H9 (cell line): ENCODE data around the gene RALGAPA2. TPM values are rescaled to one million over a fixed set of nuclear protein-coding genes. Genes with fewer than 3 reads are reported as not detected.
A peak's percentile ranks its signal among the peaks of the same experiment; 100 is the strongest.

Experiments
- DNase-seq: peaks from one replicate; pipeline ENCODE4 v3.0.0-alpha.2; 2017
- H2AFZ ChIP-seq: one replicate; pipeline ENCODE4 v1.6.1; 2013; ENCODE audit warnings: mild to moderate bottlenecking, low read length, control low read depth, moderate library complexity
- H2AK5ac ChIP-seq: 2 replicates; pipeline ENCODE4 v1.6.1; 2013; ENCODE audit warnings: low read length, control low read depth, mixed read lengths; ENCODE audit not compliant: insufficient read length
- H2BK120ac ChIP-seq: one replicate; pipeline ENCODE4 v1.6.1; 2013; ENCODE audit warnings: low read depth, mild to moderate bottlenecking, low read length, control low read depth, inconsistent platforms; ENCODE audit not compliant: poor library complexity, severe bottlenecking
- H2BK12ac ChIP-seq: 2 replicates; pipeline ENCODE4 v1.6.1; 2013; ENCODE audit warnings: low read length, control low read depth, mixed read lengths, low read depth; ENCODE audit not compliant: insufficient read length
- H2BK15ac ChIP-seq: 2 replicates; pipeline ENCODE4 v1.6.1; 2013; ENCODE audit warnings: low read depth, low read length, control low read depth
- H2BK20ac ChIP-seq: one replicate; pipeline ENCODE4 v1.6.1; 2013; ENCODE audit warnings: low read depth, mild to moderate bottlenecking, low read length, control low read depth, inconsistent platforms; ENCODE audit not compliant: poor library complexity, severe bottlenecking
- H2BK5ac ChIP-seq: 2 replicates; pipeline ENCODE4 v1.6.1; 2013; ENCODE audit warnings: low read length, control low read depth, mixed read lengths; ENCODE audit not compliant: insufficient read length
- H3K14ac ChIP-seq: 2 replicates; pipeline ENCODE4 v1.6.1; 2013; ENCODE audit warnings: low read length, control low read depth; ENCODE audit not compliant: insufficient read depth
- H3K18ac ChIP-seq: 2 replicates; pipeline ENCODE4 v1.6.1; 2013; ENCODE audit warnings: low read depth, mild to moderate bottlenecking, mixed read lengths, low read length, control low read depth; ENCODE audit not compliant: insufficient read length
- H3K23ac ChIP-seq: 2 replicates; pipeline ENCODE4 v1.6.1; 2013; ENCODE audit warnings: low read length, control low read depth, mixed read lengths, low read depth; ENCODE audit not compliant: insufficient read length
- H3K23me2 ChIP-seq: 2 replicates; pipeline ENCODE4 v1.6.1; 2013; ENCODE audit warnings: low read depth, mild to moderate bottlenecking, mixed read lengths, low read length, control low read depth; ENCODE audit not compliant: insufficient read length, poor library complexity, severe bottlenecking
- H3K27ac ChIP-seq: 2 replicates; pipeline ENCODE4 v1.5.1; 2013; ENCODE audit warnings: low read length, control low read depth, mixed read lengths, low read depth; ENCODE audit not compliant: insufficient read length
- H3K27me3 ChIP-seq: 2 replicates; pipeline ENCODE4 v1.6.1; 2013; ENCODE audit warnings: low read length, control low read depth, inconsistent platforms; ENCODE audit not compliant: insufficient read depth
- H3K4ac ChIP-seq: 2 replicates; pipeline ENCODE4 v1.6.1; 2013; ENCODE audit warnings: low read depth, mild to moderate bottlenecking, control low read depth, inconsistent platforms, low read length, moderate library complexity
- H3K4me1 ChIP-seq: 2 replicates; pipeline ENCODE4 v1.6.1; 2013; ENCODE audit warnings: low read length, control low read depth, inconsistent platforms; ENCODE audit not compliant: insufficient read depth
- H3K4me2 ChIP-seq: 2 replicates; pipeline ENCODE4 v1.6.1; 2013; ENCODE audit warnings: low read length, control low read depth, mixed read lengths; ENCODE audit not compliant: insufficient read length, insufficient read depth
- H3K56ac ChIP-seq: 2 replicates; pipeline ENCODE4 v1.6.1; 2013; ENCODE audit warnings: low read depth, mild to moderate bottlenecking, mixed read lengths, low read length, control low read depth; ENCODE audit not compliant: insufficient read length
- H3K79me1 ChIP-seq: 2 replicates; pipeline ENCODE4 v1.6.1; 2013; ENCODE audit warnings: low read depth, mild to moderate bottlenecking, moderate library complexity, low read length, control low read depth, inconsistent platforms; ENCODE audit not compliant: insufficient read depth, poor library complexity, severe bottlenecking
- H3K79me2 ChIP-seq: 2 replicates; pipeline ENCODE4 v1.6.1; 2013; ENCODE audit warnings: low read length, control low read depth, inconsistent platforms; ENCODE audit not compliant: insufficient read depth
- H3K9ac ChIP-seq: 2 replicates; pipeline ENCODE4 v1.6.1; 2013; ENCODE audit warnings: low read length, control low read depth, mixed read lengths; ENCODE audit not compliant: insufficient read length; ENCODE audit errors: extremely low read depth
- H3K9me3 ChIP-seq: one replicate; pipeline ENCODE4 v1.6.1; 2013; ENCODE audit warnings: low read depth, low read length, inconsistent platforms; ENCODE audit not compliant: control insufficient read depth
- H3T11ph ChIP-seq: one replicate; pipeline ENCODE4 v1.6.1; 2013; ENCODE audit warnings: mild to moderate bottlenecking, low read length, control low read depth, inconsistent platforms
- H4K20me1 ChIP-seq: one replicate; pipeline ENCODE4 v1.6.1; 2013; ENCODE audit not compliant: control insufficient read depth, insufficient read length, insufficient read depth
- H4K5ac ChIP-seq: 2 replicates; pipeline ENCODE4 v1.6.1; 2013; ENCODE audit warnings: low read depth, mild to moderate bottlenecking, mixed read lengths, low read length, control low read depth; ENCODE audit not compliant: insufficient read length
- H4K8ac ChIP-seq: replicated peaks from 2 replicates; pipeline ENCODE4 v1.6.1; 2013; ENCODE audit warnings: low read length, control low read depth, mixed read lengths, low read depth; ENCODE audit not compliant: insufficient read length
- H4K91ac ChIP-seq: 2 replicates; pipeline ENCODE4 v1.6.1; 2013; ENCODE audit warnings: low read depth, mild to moderate bottlenecking, moderate library complexity, mixed read lengths, low read length, control low read depth; ENCODE audit not compliant: insufficient read length
- H3K27ac Mint-ChIP-seq, 3 experiments: 2 replicates in 2 of 3; 3 replicates in 1 of 3; pipeline ENCODE4 v1.8.0; 2020 to 2021; ENCODE audit warnings: mixed read lengths in 3 of 3, mild to moderate bottlenecking in 1 of 3, moderate library complexity in 1 of 3
- H3K27me3 Mint-ChIP-seq: 2 replicates; pipeline ENCODE4 v1.8.0; 2021; ENCODE audit warnings: low read depth, mild to moderate bottlenecking, moderate library complexity, mixed read lengths
- H3K36me3 Mint-ChIP-seq, 3 experiments: 2 replicates in 2 of 3; 3 replicates in 1 of 3; pipeline ENCODE4 v1.8.0; 2020 to 2021; ENCODE audit warnings: low read depth in 3 of 3, mixed read lengths in 3 of 3; ENCODE audit not compliant: insufficient read depth in 1 of 3
- H3K4me1 Mint-ChIP-seq, 2 experiments: 2 replicates each; pipeline ENCODE4 v1.8.0; 2020; ENCODE audit warnings: mixed read lengths in 2 of 2
- H3K4me3 Mint-ChIP-seq, 2 experiments: 2 replicates in 1 of 2; 3 replicates in 1 of 2; pipeline ENCODE4 v1.8.0; 2020 to 2021; ENCODE audit warnings: mild to moderate bottlenecking in 2 of 2, mixed read lengths in 2 of 2, moderate library complexity in 1 of 2
- H3K9me3 Mint-ChIP-seq, 2 experiments: 2 replicates in 1 of 2; 3 replicates in 1 of 2; pipeline ENCODE4 v1.8.0; 2020; ENCODE audit warnings: mild to moderate bottlenecking in 2 of 2, mixed read lengths in 2 of 2, moderate library complexity in 1 of 2
- CTCF ChIP-seq: fragments of 200-600 bp; sonication (generic); conservative IDR thresholded peaks from 3 replicates; pipeline ENCODE4 v1.8.0; 2021; ENCODE audit warnings: antibody characterized with exemption, mild to moderate bottlenecking
- WGBS: extraction: QIAGEN DNeasy Blood & Tissue Kit; methylation state at CpG from one replicate; pipeline ENCODE4 v1.1.7; 2013; ENCODE audit warnings: missing lambda C conversion rate, low lambda C conversion rate, mixed read lengths; ENCODE audit not compliant: insufficient read length; ENCODE audit errors: extremely low coverage; 5-methylcytosine and 5-hydroxymethylcytosine counted together
- total RNA-seq: library from RNA; stranded (reverse); gene quantifications from 2 replicates; pipeline ENCODE4 v1.2.1, GENCODE V29; 2021

RALGAPA2 gene
- total RNA-seq, 1 experiment from 2014 or later: 16.6 TPM

- no peak for DNase-seq
- no peaks in the 10 kb centered on the region for H3K79me2 ChIP-seq
- Mint-ChIP-seq H3K4me3 (peak overlapping the region; percentile 22 to 78; a peak in 4 of 5 replicates), H3K27ac (no peak overlapping the region), H3K27me3 (peaks cover 86% of the 10 kb centered on the region), H3K36me3 (no peaks in the 10 kb centered on the region), H3K4me1 (peaks cover 40 to 53% of the 10 kb centered on the region in 2 experiments), H3K9me3 (peaks cover 0 to 2% of the 10 kb centered on the region in 2 experiments; a peak in 3 of 5 replicates)
- H3K23me2 ChIP-seq: peaks cover 41% of the 10 kb centered on the region
- no peak overlapping the region for H3K4ac ChIP-seq
- no peak overlapping the region for H3K23ac ChIP-seq
- no peaks in the 10 kb centered on the region for H3K4me1 ChIP-seq
- H3K27ac ChIP-seq: no peak overlapping the region
- WGBS: no CpG with 5 or more reads among the region's 18 CpGs
- no peak overlapping the region for H2AK5ac ChIP-seq
- no peak overlapping the region for H3K56ac ChIP-seq
- no peaks in the 10 kb centered on the region for H3K9me3 ChIP-seq
- no peak overlapping the region for H3K14ac ChIP-seq
- H3K27me3 ChIP-seq: peaks cover 45% of the 10 kb centered on the region
- no peaks in the 10 kb centered on the region for H4K20me1 ChIP-seq
- peak overlapping the region; percentile 54 for H3K4me2 ChIP-seq
- H2AFZ ChIP-seq: no peak overlapping the region
- no peak overlapping the region for H4K5ac ChIP-seq
- H4K91ac ChIP-seq: no peak overlapping the region
- H3K9ac ChIP-seq: no peak overlapping the region
- H2BK15ac ChIP-seq: no peak overlapping the region
- H2BK20ac ChIP-seq: no peak overlapping the region
- no peak overlapping the region for H2BK5ac ChIP-seq
- H3K79me1 ChIP-seq: no peaks in the 10 kb centered on the region
- no peak overlapping the region for H4K8ac ChIP-seq
- no peak for TF ChIP-seq CTCF
- H2BK12ac ChIP-seq: no peak overlapping the region
- no peak overlapping the region for H3T11ph ChIP-seq
- no peak overlapping the region for H2BK120ac ChIP-seq
- H3K18ac ChIP-seq: no peak overlapping the region
These were observed 346.8 kb downstream of the RALGAPA2 start for GRCh38 chr20:20365480-20366161.
